ENCODE measurements around the gene VCY1B.
"Not testable (repeated sequence)": the region's sequence is repeated elsewhere in the genome, so short reads cannot be mapped to it uniquely, and the experiment has no call there.

Gene VCY1B

GRCh38 chrY:14055927-14056326 lies at the start of gene VCY1B:
Gene VCY1B (plus strand): TSS chrY:14056227. CDS start chrY:14056290, 63 bp downstream.
- DNase-seq: not testable (repeated sequence)

GRCh38 chrY:14011916-14012315 lies 44.1 kb upstream of the VCY1B start:
- not testable (repeated sequence) for DNase-seq

- not testable (repeated sequence) for DNase-seq
Observed at GRCh38 chrY:14030395-14030794, 25.6 kb upstream of the VCY1B start.

GRCh38 chrY:14085877-14086276 lies 29.9 kb downstream of the VCY1B start:
- DNase-seq: no peak

Data from eye (tissue), 1 donor.